ENCODE results near the gene GALNT1.

Gene GALNT1

DNA sequence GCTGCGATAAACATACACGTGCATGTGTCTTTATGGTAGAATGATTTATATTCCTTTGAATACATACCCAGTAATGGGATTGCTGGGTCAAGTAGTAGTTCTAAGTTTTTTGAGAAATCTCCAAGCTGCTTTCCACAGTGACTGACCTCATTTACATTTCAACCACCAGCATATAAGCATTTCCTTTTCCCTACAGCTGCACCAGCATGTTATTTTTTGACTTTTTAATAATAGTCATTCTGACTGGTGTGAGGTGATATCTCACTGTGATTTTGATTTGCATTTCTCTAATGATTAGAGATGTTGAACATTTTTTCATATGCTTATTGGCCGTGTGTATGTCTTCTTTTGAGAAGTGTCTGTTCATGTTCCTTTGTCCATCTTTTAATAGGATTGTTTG, 22.8 kb downstream of the GALNT1 start:
- Histone ChIP-seq H3K36me3 (ENCODE audit: insufficient read depth, low read length) (no peaks in the 10 kb centered on the region), H3K4me3 (no peak overlapping the region), H3K9ac (ENCODE audit: insufficient read length) (no peak overlapping the region), H3K9me3 (ENCODE audit: low read depth, low read length) (no peaks in the 10 kb centered on the region), H3K27ac (no peak overlapping the region)
- TF ChIP-seq FOXP2 (optimal IDR thresholded peaks at IDR 0.05; ENCODE audit: control extremely low read depth, extremely low read length, insufficient read depth): no peak
- TF ChIP-seq POLR2AphosphoS5 (IDR thresholded peaks at IDR 0.05; ENCODE audit: borderline replicate concordance, low read depth, low read length): no peak
- TF ChIP-seq EZH2 (IDR thresholded peaks at IDR 0.05): no peak
- no peak for DNase-seq (ENCODE audit: low read depth, low spot score)

DNA sequence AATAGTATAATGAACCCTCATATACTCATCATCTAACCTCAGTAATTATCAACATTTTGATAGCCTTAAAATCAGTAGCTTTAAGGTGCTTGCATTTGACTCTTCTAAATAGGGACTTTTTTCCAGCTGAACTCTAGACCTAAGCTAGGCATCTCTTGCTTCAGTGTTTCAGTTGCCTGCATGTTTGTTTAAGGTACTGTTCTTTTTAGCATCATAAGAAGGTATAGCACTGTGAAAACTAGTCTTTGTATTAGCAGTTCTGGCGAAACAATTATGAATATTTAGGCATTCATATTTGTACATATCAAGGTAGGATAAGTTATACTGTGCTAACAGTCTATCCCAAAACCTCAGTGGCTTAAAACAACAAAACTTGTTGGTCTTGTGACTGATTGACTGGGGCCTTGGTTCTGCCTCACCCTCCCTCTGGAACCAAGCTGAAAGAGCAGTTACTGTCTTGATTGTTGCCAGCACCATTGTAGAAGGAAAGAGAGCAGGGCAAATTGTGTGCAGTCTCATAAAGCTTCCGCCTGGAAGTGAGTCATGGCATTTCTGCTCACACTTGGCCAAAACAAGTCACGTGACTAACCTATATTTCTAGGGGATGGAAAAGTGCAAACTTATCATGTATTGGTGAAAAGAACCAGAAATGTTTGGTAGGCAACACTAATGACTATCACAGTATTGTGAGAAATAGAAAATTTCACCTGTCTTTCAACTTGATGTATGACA, 24.3 kb downstream of the GALNT1 start:
- Histone ChIP-seq H3K4me3 (no peak overlapping the region), H3K9me3 (ENCODE audit: low read depth, low read length) (no peaks in the 10 kb centered on the region), H3K9ac (ENCODE audit: insufficient read length) (no peak overlapping the region), H3K36me3 (ENCODE audit: insufficient read depth, low read length) (no peaks in the 10 kb centered on the region), H3K27ac (no peak overlapping the region)
- DNase-seq (ENCODE audit: low read depth, low spot score): no peak
- TF ChIP-seq POLR2AphosphoS5 (IDR thresholded peaks at IDR 0.05; ENCODE audit: borderline replicate concordance, low read depth, low read length): no peak
- no peak for TF ChIP-seq EZH2 (IDR thresholded peaks at IDR 0.05)
- TF ChIP-seq FOXP2 (optimal IDR thresholded peaks at IDR 0.05; ENCODE audit: control extremely low read depth, extremely low read length, insufficient read depth): no peak

DNA sequence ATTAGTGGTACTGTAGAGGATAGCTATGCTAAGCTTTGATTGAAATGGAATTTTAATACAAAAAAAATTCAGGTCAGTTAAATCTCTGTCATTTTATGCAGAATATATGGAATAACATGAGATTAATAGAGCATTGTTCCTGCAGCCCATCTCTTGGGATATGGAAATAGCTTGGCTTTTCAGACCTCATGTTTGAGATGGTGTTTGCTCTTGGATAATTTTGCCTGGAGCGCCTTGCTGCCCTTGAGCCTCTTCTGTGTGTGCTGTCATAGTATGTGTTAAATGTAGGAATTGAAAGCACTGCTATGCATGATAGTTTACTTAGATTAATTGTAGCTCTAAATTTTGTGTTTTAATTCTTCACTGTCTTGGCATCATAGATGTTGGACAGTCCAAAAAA, 27.7 kb downstream of the GALNT1 start:
- Histone ChIP-seq H3K36me3 (ENCODE audit: insufficient read depth, low read length) (no peaks in the 10 kb centered on the region), H3K27ac (0 out of 2 replicates have a peak overlapping the region, but pooled peaks have one; percentile 9), H3K4me3 (no peak overlapping the region), H3K9ac (ENCODE audit: insufficient read length) (no peak overlapping the region), H3K9me3 (ENCODE audit: low read depth, low read length) (no peaks in the 10 kb centered on the region)
- no peak for DNase-seq (ENCODE audit: low read depth, low spot score)
- TF ChIP-seq FOXP2 (optimal IDR thresholded peaks at IDR 0.05; ENCODE audit: control extremely low read depth, extremely low read length, insufficient read depth): no peak
- no peak for TF ChIP-seq EZH2 (IDR thresholded peaks at IDR 0.05)
- no peak for TF ChIP-seq POLR2AphosphoS5 (IDR thresholded peaks at IDR 0.05; ENCODE audit: borderline replicate concordance, low read depth, low read length)

DNA sequence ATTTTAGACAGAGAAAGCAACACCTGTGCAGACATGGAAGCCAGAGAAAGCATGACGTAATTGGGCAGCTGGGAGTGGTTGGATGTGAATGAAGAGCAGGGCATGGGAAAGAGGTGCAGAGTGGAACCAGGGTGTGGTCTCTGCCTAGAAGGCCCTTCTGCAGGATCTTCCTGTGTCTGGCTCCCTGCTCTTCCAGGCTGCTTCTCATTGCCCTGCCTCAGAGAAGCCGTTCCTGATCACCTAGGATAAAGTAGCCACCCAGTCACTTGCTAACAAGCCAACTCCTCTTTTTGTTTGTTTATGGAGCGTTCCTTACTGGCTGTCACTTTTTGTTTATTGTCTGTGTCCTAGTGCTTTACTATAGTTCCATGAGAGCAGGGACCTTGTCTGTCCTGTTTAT, 28.5 kb downstream of the GALNT1 start:
- TF ChIP-seq FOXP2 (optimal IDR thresholded peaks at IDR 0.05; ENCODE audit: control extremely low read depth, extremely low read length, insufficient read depth): no peak
- no peak for TF ChIP-seq EZH2 (IDR thresholded peaks at IDR 0.05)
- TF ChIP-seq POLR2AphosphoS5 (IDR thresholded peaks at IDR 0.05; ENCODE audit: borderline replicate concordance, low read depth, low read length): no peak
- Histone ChIP-seq H3K27ac (no peak overlapping the region), H3K9me3 (ENCODE audit: low read depth, low read length) (no peaks in the 10 kb centered on the region), H3K9ac (ENCODE audit: insufficient read length) (no peak overlapping the region), H3K36me3 (ENCODE audit: insufficient read depth, low read length) (no peaks in the 10 kb centered on the region), H3K4me3 (no peak overlapping the region)
- no peak for DNase-seq (ENCODE audit: low read depth, low spot score)

DNA sequence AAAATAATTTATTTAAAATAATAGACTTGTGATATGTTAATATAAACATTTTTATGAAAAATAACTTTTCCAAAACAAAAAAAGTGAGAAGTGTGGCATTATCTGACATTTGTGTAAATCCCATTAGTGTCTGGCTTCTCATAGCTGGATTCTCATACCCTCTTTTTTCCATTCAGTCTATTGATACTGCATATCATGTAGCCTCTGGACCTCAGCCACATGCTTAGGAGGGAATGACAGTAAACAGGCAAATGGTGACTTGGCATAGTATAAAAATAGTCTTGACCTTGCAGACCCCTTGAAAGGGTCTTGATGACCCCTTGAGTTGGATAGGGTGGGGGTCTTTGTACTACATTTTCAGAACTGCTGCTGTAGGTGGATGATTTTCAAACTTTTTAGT, 29.2 kb downstream of the GALNT1 start:
- TF ChIP-seq POLR2AphosphoS5 (IDR thresholded peaks at IDR 0.05; ENCODE audit: borderline replicate concordance, low read depth, low read length) (no peak), FOXP2 (optimal IDR thresholded peaks at IDR 0.05; ENCODE audit: control extremely low read depth, extremely low read length, insufficient read depth) (no peak), EZH2 (IDR thresholded peaks at IDR 0.05) (no peak)
- no peak for DNase-seq (ENCODE audit: low read depth, low spot score)
- H3K9ac ChIP-seq (ENCODE audit: insufficient read length): no peak overlapping the region
- H3K4me3 ChIP-seq: no peak overlapping the region
- no peak overlapping the region for H3K27ac ChIP-seq
- no peaks in the 10 kb centered on the region for H3K9me3 ChIP-seq (ENCODE audit: low read depth, low read length)
- H3K36me3 ChIP-seq (ENCODE audit: insufficient read depth, low read length): no peaks in the 10 kb centered on the region

DNA sequence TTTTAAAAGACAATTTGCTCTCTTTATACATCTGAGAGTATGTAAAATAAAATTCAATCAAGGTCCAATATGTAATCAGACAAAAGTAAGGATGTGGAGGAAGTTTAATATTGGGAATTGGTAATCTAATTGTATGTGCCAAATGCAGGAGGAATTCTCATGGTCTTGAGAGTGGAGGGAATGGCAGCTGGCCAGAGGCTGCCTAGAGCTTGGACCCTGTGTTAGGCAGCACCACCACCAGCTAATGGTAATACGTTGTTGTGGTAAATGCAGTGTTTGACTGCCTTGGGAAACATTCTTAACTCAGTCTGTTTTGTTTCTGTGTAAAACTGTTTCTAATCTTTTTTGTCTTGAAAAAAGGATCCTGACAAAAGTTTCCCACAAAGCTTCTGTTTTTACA, 30.0 kb downstream of the GALNT1 start:
- Histone ChIP-seq H3K36me3 (ENCODE audit: insufficient read depth, low read length) (no peaks in the 10 kb centered on the region), H3K27ac (no peak overlapping the region), H3K9me3 (ENCODE audit: low read depth, low read length) (no peaks in the 10 kb centered on the region), H3K9ac (ENCODE audit: insufficient read length) (peak overlapping the region; percentile 40), H3K4me3 (no peak overlapping the region)
- DNase-seq (ENCODE audit: low read depth, low spot score): no peak
- TF ChIP-seq EZH2 (IDR thresholded peaks at IDR 0.05) (no peak), POLR2AphosphoS5 (IDR thresholded peaks at IDR 0.05; ENCODE audit: borderline replicate concordance, low read depth, low read length) (no peak), FOXP2 (optimal IDR thresholded peaks at IDR 0.05; ENCODE audit: control extremely low read depth, extremely low read length, insufficient read depth) (no peak)

DNA sequence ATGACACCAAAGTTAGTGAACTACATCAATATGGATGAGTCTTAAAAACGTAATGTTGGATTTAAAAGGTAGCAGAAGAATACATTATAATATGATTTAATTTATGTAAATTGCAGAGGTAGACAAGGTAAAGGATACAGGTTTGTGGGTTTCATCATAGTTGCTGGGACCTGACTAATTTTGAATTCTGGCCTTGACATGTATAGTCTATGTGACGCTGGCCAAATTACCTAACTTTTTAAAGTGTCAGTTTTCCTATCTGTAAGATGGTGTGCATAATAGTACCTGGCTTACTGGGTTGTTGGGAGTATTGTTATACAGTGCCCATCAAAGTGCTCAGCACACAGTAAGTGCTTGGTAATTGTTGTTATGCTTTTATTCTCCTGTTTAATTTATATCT, 34.5 kb downstream of the GALNT1 start:
- peak overlapping the region; percentile 92 for H3K27ac ChIP-seq
- DNase-seq (ENCODE audit: low read depth, low spot score): no peak

DNA sequence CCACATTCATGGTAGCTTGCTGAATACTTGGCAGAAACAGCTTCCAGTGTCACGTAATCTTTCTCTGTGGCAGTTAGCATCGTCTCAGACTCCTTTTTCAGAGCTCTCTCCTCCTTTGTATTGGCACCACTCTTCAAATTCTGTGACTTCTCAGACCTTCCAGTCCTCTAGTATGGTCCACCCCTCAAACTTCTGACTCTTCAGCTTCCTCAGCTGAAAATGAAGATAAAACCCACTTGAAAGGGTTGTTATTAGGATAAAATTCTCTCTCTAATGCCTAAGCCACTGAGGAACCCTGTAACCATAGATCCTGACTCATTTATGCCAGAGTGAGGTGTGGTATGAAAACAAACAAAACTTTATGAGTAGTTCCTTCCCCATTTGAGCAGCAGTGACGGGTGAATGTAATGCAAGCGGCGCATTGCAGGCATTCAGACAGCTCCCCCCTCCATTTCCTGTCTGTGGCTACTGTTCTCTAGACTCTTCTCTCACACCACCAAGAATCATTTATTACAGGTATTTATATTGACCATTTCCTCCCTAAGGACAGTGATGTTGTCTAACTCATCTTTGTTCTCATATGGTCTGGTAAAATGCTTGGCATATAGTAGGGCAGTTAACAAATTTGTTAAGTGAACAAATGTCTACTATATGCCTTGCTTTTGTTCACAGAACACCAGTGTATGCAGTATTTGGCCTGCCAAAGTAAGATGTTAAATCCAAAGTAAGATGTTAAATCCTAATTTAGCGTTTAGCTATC, 35.3 kb downstream of the GALNT1 start:
- Histone ChIP-seq H3K4me3 (peak overlapping the region; percentile 70), H3K9me3 (ENCODE audit: low read depth, low read length) (no peaks in the 10 kb centered on the region), H3K36me3 (ENCODE audit: insufficient read depth, low read length) (no peaks in the 10 kb centered on the region), H3K9ac (ENCODE audit: insufficient read length) (peak overlapping the region; percentile 1), H3K27ac (peak overlapping the region; percentile 92)
- DNase-seq (ENCODE audit: low read depth, low spot score): no peak
- TF ChIP-seq FOXP2 (optimal IDR thresholded peaks at IDR 0.05; ENCODE audit: control extremely low read depth, extremely low read length, insufficient read depth): no peak
- TF ChIP-seq POLR2AphosphoS5 (IDR thresholded peaks at IDR 0.05; ENCODE audit: borderline replicate concordance, low read depth, low read length): no peak
- TF ChIP-seq EZH2 (IDR thresholded peaks at IDR 0.05): no peak

More for the DNA sequence above, 34.5 kb downstream of the GALNT1 start:
- TF ChIP-seq FOXP2 (optimal IDR thresholded peaks at IDR 0.05; ENCODE audit: control extremely low read depth, extremely low read length, insufficient read depth): no peak
- no peak for TF ChIP-seq POLR2AphosphoS5 (IDR thresholded peaks at IDR 0.05; ENCODE audit: borderline replicate concordance, low read depth, low read length)
- no peaks in the 10 kb centered on the region for H3K9me3 ChIP-seq (ENCODE audit: low read depth, low read length)
- H3K4me3 ChIP-seq: no peak overlapping the region
- no peak overlapping the region for H3K9ac ChIP-seq (ENCODE audit: insufficient read length)
- no peaks in the 10 kb centered on the region for H3K36me3 ChIP-seq (ENCODE audit: insufficient read depth, low read length)
